ENCODE data around the gene SLC4A1. TPM values are rescaled to one million over a fixed set of nuclear protein-coding genes. Genes with fewer than 3 reads are reported as not detected.
"Not testable (repeated sequence)": the region's sequence is repeated elsewhere in the genome, so short reads cannot be mapped to it uniquely, and the experiment has no call there.

Gene SLC4A1
- total RNA-seq, 1 donor from 2014 or later, result not detected

- no peak for DNase-seq (ENCODE audit: low read depth in 2 of 2)
Measured at GRCh38 chr17:44257815-44258760, 9.8 kb downstream of the SLC4A1 start.

DNA sequence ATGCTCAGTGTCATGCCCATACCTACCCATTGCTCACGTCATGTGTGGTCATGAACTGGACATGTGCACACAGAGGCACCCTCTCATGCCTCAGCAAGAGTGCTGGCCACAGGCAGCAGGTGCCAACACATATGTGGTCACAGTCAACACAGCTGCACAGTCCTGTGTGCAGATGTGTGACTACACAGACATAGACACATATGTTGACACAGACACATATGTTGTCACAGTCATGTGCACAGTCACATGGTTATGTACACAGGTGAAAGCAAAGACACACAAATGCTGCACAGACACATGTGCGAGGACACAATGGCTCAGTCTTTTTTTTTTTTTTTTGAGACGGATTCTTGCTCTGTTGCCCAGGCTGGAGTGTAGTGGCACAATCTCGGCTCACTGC is 11.3 kb downstream of the SLC4A1 start:
- no peak for DNase-seq (ENCODE audit: low read depth in 2 of 2)

DNA sequence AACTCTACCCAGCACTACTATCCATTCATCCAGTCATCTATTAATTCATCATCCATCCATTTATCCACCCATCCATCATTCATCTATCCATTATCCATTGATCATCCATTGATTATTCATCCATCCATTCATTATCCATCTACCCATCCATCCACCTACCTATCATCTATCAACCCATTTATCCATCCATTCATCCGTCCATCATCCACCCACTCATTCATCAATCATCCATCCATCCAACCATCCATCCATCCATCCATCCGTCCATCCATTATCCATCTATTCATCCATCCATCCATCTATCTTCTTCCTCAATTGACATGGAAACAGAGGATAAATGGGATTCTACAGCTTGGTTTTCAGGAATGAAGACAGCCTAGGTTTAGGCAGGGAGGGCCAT is 12.0 kb downstream of the SLC4A1 start:
- no peak for DNase-seq (ENCODE audit: low read depth in 2 of 2)

DNA sequence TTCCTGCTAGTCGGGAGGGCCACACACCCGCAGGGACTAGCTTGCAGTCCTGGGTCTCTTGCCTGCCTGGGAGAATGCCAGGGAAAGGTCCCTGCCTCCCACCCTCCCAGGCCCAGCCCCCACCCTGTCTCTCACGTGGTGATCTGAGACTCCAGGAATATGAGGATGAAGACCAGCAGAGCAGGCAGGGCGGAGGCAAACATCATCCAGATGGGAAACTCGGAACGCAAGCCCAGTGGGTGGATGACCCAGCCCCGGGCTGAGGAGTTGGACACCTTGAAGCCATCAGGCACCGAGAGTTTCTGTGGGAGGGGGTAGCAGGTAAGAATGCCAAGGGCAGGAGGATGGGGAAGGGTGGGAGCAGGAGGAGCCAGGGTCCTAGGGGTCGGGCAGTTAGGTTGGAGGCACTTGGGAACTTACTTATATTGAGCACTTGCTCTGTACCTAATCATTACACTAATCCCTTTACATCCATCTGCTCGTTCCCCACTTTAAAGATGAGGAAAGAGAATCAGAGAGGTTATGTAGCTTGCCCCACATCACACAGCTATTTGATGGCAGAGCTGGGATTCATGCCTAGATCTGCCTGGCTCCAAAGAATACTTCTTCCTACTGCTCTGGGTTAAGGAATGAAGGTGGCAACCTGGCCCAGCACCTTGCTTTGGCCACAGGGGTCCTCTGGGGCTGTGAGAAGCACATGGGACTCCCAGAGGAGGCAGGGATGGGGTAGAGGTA is 13.4 kb downstream of the SLC4A1 start:
- no peak for DNase-seq (ENCODE audit: low read depth in 2 of 2)

GRCh38 chr17:44253006-44253405 is 14.9 kb downstream of the SLC4A1 start:
- DNase-seq (ENCODE audit: low read depth in 2 of 2), result no peak

DNA sequence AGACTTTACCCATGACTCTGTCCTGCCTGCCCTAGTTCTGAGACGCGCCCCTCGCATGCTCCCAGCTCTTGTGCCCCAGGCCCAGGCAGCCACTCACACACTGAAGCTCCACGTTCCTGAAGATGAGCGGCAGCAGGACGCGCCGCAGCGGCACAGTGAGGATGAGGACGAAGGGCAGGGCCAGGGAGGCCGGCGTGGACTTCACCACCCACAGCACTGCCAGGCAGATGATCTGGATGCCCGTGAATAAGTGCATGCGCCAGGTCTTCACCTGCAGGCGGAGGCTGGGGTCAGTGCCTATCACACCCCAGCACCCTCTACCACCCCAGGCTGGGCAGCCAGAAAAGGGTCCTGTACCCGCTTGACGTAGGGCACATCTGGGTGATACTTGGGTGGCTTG is 16.9 kb downstream of the SLC4A1 start:
- no peak for DNase-seq (ENCODE audit: low read depth in 2 of 2)

DNA sequence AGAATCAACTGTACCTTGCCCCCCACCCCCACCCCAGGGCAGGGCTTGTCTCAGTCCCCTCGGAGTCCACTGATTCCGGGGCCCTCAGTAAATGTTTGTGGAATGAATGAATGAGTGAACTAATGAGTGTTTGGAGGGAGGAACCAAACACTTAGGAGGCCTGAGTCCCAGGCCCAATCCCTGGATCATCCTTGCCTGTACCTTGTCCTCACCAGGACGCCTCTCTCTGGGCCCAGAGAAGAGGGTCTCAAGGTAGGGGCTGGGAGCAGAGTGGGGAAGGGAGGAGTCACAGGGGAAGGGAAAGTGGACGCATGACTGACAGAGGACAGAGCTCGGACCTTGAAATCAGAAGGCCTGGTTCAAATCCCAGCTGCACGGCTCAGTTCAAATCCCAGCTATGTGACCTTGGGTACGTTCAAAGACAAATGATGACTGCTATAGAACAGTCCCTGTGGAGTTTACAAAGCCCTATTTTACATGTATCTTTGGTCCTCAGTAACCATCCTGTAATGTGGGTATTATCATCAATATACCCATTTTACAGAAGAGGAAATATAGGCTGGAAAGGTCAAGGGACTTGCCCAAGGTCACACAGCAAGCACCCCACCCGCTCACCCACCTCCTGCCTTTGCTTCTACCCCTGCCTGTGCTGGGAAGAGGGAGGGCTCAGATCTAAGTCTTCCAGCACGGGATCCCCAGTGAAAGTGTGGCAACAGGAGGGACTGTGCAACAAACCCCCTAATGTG is 18.3 kb downstream of the SLC4A1 start:
- DNase-seq (ENCODE audit: low read depth in 2 of 2), result no peak

- no peak for DNase-seq (ENCODE audit: low read depth in 2 of 2)
Measured at GRCh38 chr17:44247876-44248736, 19.8 kb downstream of the SLC4A1 start.

- DNase-seq (ENCODE audit: low read depth in 2 of 2), result no peak
Measured at GRCh38 chr17:44247440-44247841, 20.5 kb downstream of the SLC4A1 start.

DNA sequence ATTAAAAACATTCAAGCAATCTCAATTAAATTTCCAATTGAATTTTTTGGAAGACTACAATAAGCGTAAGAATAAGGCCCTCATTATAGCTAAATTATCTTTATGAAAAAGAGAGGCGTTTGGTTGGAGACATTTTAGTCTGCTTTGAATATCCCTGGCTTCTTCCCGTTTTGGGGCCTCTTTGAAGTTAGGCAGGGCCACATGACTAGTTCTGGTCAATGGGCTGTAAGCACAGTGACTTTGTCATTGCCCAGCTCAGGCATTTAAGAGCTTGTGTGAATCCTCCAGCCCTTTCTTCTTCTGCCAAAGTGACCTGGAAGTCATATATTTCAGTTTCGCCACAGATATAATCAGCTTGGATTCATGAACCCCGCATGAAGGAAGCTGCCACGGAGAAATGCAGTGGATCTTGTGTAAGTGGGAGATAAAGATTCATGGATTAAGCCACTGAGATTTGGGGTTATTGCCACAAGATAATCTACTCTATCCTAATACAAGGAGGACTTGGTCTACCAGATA is 26.8 kb downstream of the SLC4A1 start:
- DNase-seq (ENCODE audit: low read depth in 2 of 2), result no peak

- not testable (repeated sequence) for DNase-seq (ENCODE audit: low read depth in 2 of 2)
Measured at GRCh38 chr17:44237886-44238285, 30.0 kb downstream of the SLC4A1 start.

DNA sequence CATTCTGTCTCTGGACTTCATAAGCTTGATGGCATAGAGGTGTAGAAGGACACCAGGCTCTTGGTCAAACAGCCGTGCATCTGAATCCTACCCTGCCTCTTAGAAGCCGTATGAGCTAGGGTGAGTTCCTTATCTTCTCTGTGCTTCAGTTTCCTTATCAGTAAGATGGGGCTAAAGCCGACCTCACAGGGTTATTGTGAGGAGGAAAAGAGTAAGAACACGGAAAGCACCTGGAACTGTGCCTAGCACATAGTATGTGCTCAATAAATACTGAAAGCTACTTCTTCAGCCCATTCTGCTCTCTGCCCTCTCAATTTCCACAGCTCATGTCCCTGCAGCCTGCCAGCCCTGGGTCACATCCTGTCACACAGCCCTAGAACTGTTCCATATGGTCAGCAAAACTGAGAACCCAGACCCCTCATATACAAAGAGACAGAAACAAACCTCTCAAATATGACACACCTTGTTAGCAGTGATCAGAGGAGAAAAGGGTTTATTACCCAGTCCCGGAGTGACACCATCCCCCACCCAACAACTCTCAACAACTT is 31.4 kb downstream of the SLC4A1 start:
- peak in 1 of 2 donors; percentile 59 for DNase-seq (ENCODE audit: low read depth in 2 of 2)

- peak in 1 of 2 donors; percentile 40 for DNase-seq (ENCODE audit: low read depth in 2 of 2)
Measured at GRCh38 chr17:44235583-44235936, 32.4 kb downstream of the SLC4A1 start.

DNA sequence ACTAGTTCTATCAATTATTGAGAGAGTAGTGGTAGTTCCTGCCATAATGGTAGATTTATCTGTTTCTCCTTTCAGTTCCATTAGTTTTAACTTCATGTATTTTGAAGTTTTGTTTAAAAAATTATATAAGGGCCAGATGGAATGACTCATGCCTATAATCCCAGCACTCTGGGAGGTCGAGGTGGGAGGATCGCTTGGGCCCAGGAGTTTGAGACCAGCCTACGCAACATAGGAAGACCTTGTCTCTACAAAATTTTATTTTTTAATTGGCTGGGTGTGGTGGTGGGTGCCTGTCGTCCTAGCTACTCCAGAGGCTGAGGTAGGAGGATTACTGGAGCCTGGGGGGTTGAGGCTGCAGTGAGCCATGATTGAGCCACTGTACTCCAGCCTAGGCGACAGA is 34.4 kb downstream of the SLC4A1 start:
- no peak for DNase-seq (ENCODE audit: low read depth in 2 of 2)

- no peak for DNase-seq (ENCODE audit: low read depth in 2 of 2)
Measured at GRCh38 chr17:44232061-44232460, 35.9 kb downstream of the SLC4A1 start.

DNA sequence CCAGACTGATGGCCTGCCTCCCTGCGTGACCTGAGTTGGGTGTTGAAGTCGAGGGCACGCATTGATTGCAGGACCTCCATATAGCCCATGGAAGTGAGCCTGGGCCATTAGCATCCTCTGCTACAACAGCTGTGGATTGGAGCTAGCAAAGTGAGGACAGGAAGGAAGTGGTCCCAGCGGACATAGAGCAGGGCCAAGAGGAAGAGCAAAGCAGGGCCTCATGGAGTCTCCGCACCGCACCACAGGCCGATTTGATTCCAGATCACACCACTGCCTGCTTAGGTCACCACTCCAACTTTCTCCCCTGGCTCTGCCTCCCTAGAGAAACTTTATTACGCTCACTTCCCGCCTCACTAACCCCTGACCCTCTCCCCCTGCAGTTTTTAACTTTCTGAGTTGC is 37.8 kb downstream of the SLC4A1 start:
- no peak for DNase-seq (ENCODE audit: low read depth in 2 of 2)

DNA sequence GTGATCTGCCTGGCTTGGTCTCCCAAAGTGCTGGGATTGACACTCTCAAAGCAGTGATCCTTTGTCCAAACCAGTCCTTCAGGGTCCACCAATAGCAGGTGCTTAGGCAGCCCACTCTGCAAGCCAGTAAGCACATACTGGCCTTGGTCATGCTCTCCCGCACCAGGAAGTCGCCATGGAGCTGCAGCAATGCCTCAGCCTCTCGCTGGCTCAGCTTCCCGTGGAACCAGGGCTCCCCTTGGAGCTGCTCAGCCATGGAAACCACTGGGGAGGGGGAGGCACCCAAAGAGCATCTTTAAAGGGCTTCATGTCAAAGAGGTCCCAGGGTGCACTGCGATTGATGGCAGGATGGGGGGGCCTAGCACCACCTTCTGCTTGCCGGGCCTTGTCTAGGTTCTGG is 38.8 kb downstream of the SLC4A1 start:
- DNase-seq (ENCODE audit: low read depth in 2 of 2), result no peak

DNA sequence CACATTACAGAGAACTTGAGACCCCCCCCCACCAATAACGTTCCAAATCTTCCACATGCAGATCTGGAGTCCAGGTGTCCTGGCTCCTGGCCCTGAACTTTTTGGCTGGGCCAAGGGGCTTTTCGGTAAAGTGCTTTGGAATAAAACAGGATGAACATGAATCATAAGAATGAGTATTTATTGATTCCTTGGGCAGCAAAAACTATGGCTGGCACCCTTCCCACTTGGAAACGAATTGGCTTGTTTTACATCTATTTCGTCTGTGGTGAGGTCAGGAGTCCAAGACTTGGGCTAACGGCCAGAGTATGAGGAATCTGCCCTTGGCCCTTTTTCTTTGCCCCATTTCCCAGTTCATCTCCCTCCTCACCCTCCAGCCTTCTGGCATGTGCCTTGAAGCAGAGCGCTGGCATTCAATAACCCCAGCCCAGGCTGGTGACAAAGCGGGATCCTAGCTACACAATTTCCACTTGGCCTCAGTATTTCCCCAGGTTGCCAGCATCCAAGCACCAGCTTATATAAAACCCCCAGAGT is 44.3 kb downstream of the SLC4A1 start:
- peak in 1 of 2 donors; percentile 88 for DNase-seq (ENCODE audit: low read depth in 2 of 2)

- DNase-seq (ENCODE audit: low read depth in 2 of 2), result peak in 1 of 2 donors; percentile 75
Measured at GRCh38 chr17:44222112-44222869, 45.6 kb downstream of the SLC4A1 start.

- no peak for DNase-seq (ENCODE audit: low read depth in 2 of 2)
Measured at GRCh38 chr17:44221862-44222111, 46.1 kb downstream of the SLC4A1 start.
